ENCODE data around the gene SKI. TPM values are rescaled to one million over a fixed set of nuclear protein-coding genes. Genes with fewer than 3 reads are reported as not detected.

SKI gene
- total and polyA plus RNA-seq, 9 of the 15 experiments (the other 6 are each of a cell fraction or from before 2014, with no cell fraction given) = 0.10 to 60.5 (median 4.6) TPM

- no peak for TF ChIP-seq LEF1 (IDR thresholded peaks at IDR 0.05)
- peak; percentile 74 for TF ChIP-seq HNRNPLL (IDR thresholded peaks at IDR 0.05; ENCODE audit: low read depth, low read length, poor library complexity, severe bottlenecking)
- no peak for TF ChIP-seq ZNF124 (CRISPR knock-in tag; IDR thresholded peaks at IDR 0.05)
- no peak for TF ChIP-seq TAF7 (tag; IDR thresholded peaks at IDR 0.05)
- TF ChIP-seq TCF3 (CRISPR knock-in tag; IDR thresholded peaks at IDR 0.05) = no peak
- no peak for TF ChIP-seq CBX1 (IDR thresholded peaks at IDR 0.05; ENCODE audit: low read depth)
- TF ChIP-seq SNIP1 (IDR thresholded peaks at IDR 0.05; ENCODE audit: low read depth) = no peak
- TF ChIP-seq CBFB (CRISPR knock-in tag; IDR thresholded peaks at IDR 0.05) = no peak
- no peak for TF ChIP-seq SRF (CRISPR knock-in tag; IDR thresholded peaks at IDR 0.05)
- no peak for TF ChIP-seq CBX2 (IDR thresholded peaks at IDR 0.05; ENCODE audit: insufficient read depth, low read length, poor library complexity, severe bottlenecking)
- 0 out of 4 replicates have a peak, but pooled peaks of 1 of the 2 experiments have one; percentile 12 for TF ChIP-seq NRF1 (conservative IDR thresholded peaks at IDR 0.05 in 1 of 2, IDR thresholded peaks at IDR 0.05 in 1 of 2)
- TF ChIP-seq CEBPB (tag; IDR thresholded peaks at IDR 0.05) = peak; percentile 85
- no peak for TF ChIP-seq RBM25 (IDR thresholded peaks at IDR 0.05; ENCODE audit: low read depth, low read length, severe bottlenecking)
- no peak for TF ChIP-seq BCL6 (CRISPR knock-in tag; IDR thresholded peaks at IDR 0.05)
- no peak for TF ChIP-seq MYNN (IDR thresholded peaks at IDR 0.05)
- no peak for TF ChIP-seq MYNN (CRISPR knock-in tag; IDR thresholded peaks at IDR 0.05)
- no peak for TF ChIP-seq CAMTA2 (CRISPR knock-in tag; conservative IDR thresholded peaks at IDR 0.05)
- TF ChIP-seq ZNF280A (IDR thresholded peaks at IDR 0.05; ENCODE audit: low read depth, partially characterized antibody) = no peak
- TF ChIP-seq DDX20 (tag; IDR thresholded peaks at IDR 0.05; ENCODE audit: low read depth) = no peak
- peak; percentile 75 for TF ChIP-seq ARID1B (IDR thresholded peaks at IDR 0.05)
- TF ChIP-seq ZNF830 (CRISPR knock-in tag; IDR thresholded peaks at IDR 0.05) = no peak
- TF ChIP-seq, protein P1, sequence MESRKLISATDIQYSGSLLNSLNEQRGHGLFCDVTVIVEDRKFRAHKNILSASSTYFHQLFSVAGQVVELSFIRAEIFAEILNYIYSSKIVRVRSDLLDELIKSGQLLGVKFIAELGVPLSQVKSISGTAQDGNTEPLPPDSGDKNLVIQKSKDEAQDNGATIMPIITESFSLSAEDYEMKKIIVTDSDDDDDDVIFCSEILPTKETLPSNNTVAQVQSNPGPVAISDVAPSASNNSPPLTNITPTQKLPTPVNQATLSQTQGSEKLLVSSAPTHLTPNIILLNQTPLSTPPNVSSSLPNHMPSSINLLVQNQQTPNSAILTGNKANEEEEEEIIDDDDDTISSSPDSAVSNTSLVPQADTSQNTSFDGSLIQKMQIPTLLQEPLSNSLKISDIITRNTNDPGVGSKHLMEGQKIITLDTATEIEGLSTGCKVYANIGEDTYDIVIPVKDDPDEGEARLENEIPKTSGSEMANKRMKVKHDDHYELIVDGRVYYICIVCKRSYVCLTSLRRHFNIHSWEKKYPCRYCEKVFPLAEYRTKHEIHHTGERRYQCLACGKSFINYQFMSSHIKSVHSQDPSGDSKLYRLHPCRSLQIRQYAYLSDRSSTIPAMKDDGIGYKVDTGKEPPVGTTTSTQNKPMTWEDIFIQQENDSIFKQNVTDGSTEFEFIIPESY (CRISPR knock-in tag; IDR thresholded peaks at IDR 0.05) = no peak
- TF ChIP-seq STAT5A (IDR thresholded peaks at IDR 0.05; ENCODE audit: borderline replicate concordance, low read length) = peak; percentile 80
- TF ChIP-seq KLF16 (IDR thresholded peaks at IDR 0.05) = no peak
- no peak for TF ChIP-seq STAT5B (CRISPR knock-in tag; IDR thresholded peaks at IDR 0.05)
These were observed 62.7 kb downstream of the SKI start (continued) for GRCh38 chr1:2290595-2291510.

All from K562 (cell line).